ENCODE measurements around the gene PPIB.
"Not testable (repeated sequence)": the region's sequence is repeated elsewhere in the genome, so short reads cannot be mapped to it uniquely, and the experiment has no call there.

Gene PPIB

DNA sequence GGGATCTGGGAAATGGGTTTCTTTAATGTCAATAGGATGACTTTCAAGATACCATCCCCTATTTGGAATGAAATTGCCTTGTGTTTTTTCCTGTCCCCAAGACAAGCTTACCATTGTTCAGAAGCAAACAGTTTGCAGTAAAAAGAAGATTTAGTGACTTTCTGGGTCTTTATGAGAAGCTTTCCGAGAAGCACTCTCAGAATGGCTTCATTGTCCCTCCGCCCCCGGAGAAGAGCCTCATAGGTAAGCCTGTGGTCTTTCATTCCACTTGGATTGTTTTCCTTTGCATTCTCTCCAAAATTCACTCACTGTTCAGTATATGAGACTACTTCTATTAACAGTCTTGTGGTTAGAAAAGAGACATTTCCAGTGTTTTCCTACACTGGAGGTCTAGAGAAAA lies 36.8 kb downstream of the PPIB start:
- no peak for DNase-seq (ENCODE audit: extremely low read depth, insufficient read length)
- H3K36me3 ChIP-seq (ENCODE audit: control insufficient read depth, insufficient read depth, low read length) = peaks cover 21% of the 10 kb centered on the region
- TF ChIP-seq, protein P1, sequence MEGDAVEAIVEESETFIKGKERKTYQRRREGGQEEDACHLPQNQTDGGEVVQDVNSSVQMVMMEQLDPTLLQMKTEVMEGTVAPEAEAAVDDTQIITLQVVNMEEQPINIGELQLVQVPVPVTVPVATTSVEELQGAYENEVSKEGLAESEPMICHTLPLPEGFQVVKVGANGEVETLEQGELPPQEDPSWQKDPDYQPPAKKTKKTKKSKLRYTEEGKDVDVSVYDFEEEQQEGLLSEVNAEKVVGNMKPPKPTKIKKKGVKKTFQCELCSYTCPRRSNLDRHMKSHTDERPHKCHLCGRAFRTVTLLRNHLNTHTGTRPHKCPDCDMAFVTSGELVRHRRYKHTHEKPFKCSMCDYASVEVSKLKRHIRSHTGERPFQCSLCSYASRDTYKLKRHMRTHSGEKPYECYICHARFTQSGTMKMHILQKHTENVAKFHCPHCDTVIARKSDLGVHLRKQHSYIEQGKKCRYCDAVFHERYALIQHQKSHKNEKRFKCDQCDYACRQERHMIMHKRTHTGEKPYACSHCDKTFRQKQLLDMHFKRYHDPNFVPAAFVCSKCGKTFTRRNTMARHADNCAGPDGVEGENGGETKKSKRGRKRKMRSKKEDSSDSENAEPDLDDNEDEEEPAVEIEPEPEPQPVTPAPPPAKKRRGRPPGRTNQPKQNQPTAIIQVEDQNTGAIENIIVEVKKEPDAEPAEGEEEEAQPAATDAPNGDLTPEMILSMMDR (IDR thresholded peaks at IDR 0.05; ENCODE audit: insufficient read depth, low read length, poor library complexity, severe bottlenecking) = no peak
- no peaks in the 10 kb centered on the region for H3K27me3 ChIP-seq (replicated peaks; ENCODE audit: control insufficient read depth, insufficient read depth, low read length)
- H3K4me3 ChIP-seq (replicated peaks; ENCODE audit: low read depth, low read length) = no peak overlapping the region

DNA sequence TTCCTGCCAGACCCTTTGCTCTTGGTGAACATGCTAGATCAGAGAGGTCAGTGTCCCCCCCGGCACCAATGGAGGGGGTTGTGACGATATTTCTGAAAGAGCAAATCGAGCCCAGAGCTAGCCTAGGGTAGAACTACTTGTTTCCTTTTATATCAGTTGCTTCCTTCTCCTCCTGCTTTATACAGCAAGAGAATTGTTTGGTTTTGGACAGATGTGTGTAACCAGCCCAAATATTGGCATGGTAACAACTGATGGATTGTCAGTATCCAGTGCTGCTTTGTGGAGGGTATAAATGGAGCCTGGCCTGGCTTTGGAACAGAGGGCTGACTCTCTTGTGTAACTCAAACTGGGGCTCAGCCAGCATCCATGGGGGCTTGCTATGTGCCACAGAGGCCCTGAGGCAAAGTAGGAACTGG lies 39.9 kb downstream of the PPIB start:
- H3K27me3 ChIP-seq (replicated peaks; ENCODE audit: control insufficient read depth, insufficient read depth, low read length) = no peaks in the 10 kb centered on the region
- peaks cover 16% of the 10 kb centered on the region for H3K36me3 ChIP-seq (ENCODE audit: control insufficient read depth, insufficient read depth, low read length)
- no peak for DNase-seq (ENCODE audit: extremely low read depth, insufficient read length)
- TF ChIP-seq, protein P1 (IDR thresholded peaks at IDR 0.05; ENCODE audit: insufficient read depth, low read length, poor library complexity, severe bottlenecking) = no peak
- H3K4me3 ChIP-seq (replicated peaks; ENCODE audit: low read depth, low read length) = no peak overlapping the region

DNA sequence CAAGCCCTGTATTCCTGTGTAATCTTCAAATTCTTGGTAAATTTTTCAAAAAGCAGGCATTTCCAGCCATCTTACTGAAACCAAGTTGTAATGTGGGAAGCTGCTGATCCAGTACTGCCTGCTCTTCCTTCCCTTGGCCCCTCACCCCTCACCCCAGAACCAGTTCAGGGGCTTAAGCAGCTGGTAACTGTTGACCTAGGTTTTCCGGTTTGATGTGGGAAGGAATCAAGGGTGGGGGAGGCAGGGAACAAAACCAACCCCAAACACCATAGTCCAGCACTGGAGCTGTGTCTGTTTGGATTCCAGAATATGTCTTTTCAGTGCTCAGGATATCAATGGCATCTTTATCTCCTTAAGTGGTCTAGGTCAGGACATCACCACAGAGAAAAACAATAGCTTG lies 40.4 kb downstream of the PPIB start:
- Histone ChIP-seq H3K36me3 (ENCODE audit: control insufficient read depth, insufficient read depth, low read length) (peaks cover 15% of the 10 kb centered on the region), H3K27me3 (replicated peaks; ENCODE audit: control insufficient read depth, insufficient read depth, low read length) (no peaks in the 10 kb centered on the region), H3K4me3 (replicated peaks; ENCODE audit: low read depth, low read length) (no peak overlapping the region)
- TF ChIP-seq, protein P1 (IDR thresholded peaks at IDR 0.05; ENCODE audit: insufficient read depth, low read length, poor library complexity, severe bottlenecking) = no peak
- DNase-seq (ENCODE audit: extremely low read depth, insufficient read length) = no peak

DNA sequence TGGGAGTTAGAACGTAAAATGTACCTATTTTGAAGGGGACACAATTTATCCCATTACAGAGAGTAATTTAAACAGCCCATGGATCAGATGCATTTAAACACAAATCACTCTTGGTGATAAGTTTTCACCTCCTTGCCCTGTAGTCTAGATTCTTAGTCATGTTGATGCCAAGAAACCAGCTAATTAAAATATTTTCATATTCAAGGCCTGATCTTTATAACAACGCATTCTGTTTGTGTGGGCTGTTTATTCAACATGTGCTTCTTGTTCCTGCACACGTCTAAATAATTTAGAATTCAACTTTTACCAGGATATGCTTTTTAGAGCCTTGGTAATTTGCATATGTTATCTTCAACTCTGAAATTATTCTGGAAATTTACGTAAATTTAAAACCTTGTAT lies 41.2 kb downstream of the PPIB start:
- TF ChIP-seq, protein P1 (IDR thresholded peaks at IDR 0.05; ENCODE audit: insufficient read depth, low read length, poor library complexity, severe bottlenecking) = no peak
- DNase-seq (ENCODE audit: extremely low read depth, insufficient read length) = no peak
- H3K36me3 ChIP-seq (ENCODE audit: control insufficient read depth, insufficient read depth, low read length) = peaks cover 15% of the 10 kb centered on the region

DNA sequence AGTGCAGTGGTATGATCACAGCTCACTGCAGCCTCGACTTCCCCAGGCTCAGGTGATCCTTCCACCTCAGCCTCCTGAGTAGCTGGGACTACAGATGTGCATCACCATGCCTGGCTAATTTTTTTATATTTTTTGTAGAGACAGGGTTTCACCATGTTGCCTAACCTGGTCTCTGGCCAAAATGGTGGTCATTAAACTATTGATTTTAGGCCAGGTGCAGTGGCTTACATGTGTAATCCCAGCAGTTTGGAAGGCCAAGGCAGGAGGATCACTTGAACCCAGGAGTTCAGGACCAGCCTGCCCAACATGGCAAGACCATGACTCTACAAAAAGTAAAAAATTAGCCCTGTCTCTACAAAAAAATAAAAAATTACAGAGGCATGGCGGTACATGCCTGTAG lies 42.5 kb downstream of the PPIB start:
- H3K36me3 ChIP-seq (ENCODE audit: control insufficient read depth, insufficient read depth, low read length) = peaks cover 13% of the 10 kb centered on the region
- H3K27me3 ChIP-seq (replicated peaks; ENCODE audit: control insufficient read depth, insufficient read depth, low read length); DNase-seq (ENCODE audit: extremely low read depth, insufficient read length); H3K4me3 ChIP-seq (replicated peaks; ENCODE audit: low read depth, low read length): not testable (repeated sequence)

More for the DNA sequence above, 41.2 kb downstream of the PPIB start:
- Histone ChIP-seq H3K27me3 (replicated peaks; ENCODE audit: control insufficient read depth, insufficient read depth, low read length) (no peaks in the 10 kb centered on the region), H3K4me3 (replicated peaks; ENCODE audit: low read depth, low read length) (no peak overlapping the region)

DNA sequence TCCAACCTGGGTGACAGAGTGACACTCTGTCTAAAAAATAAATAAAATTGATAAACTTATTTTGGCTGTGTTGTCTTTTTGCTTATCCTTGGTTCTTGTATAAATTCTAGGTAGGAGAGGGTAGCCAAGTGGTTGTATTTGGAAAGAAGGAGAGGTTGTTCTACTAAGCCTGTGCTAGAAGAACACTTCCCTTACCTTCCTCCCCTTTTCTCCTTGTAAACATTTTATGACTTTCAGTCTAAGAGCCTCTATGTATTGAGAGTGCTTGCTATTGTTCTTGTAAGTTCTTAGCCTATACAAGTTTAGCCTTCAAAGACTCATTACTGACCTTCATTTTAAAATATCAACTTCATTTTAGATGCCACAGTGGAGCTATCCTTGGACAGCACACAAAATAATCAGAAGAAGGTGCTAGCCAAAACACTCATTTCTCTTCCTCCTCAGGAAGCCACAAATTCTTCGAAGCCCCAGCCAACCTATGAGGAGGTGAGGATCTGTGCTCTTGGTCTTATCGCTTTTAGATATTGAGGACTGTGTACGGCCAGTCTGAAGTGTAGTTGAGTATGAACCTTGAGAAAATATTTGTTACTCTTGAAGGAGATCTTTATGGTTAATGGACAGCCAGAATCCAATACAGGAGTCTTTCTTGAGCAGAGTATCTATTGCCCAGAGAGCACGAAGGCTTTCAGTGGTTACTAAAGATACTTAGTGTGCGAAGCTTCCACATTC lies 44.9 kb downstream of the PPIB start:
- TF ChIP-seq, protein P1 (IDR thresholded peaks at IDR 0.05; ENCODE audit: insufficient read depth, low read length, poor library complexity, severe bottlenecking) = no peak
- no peak for DNase-seq (ENCODE audit: extremely low read depth, insufficient read length)
- Histone ChIP-seq H3K27me3 (replicated peaks; ENCODE audit: control insufficient read depth, insufficient read depth, low read length) (no peaks in the 10 kb centered on the region), H3K4me3 (replicated peaks; ENCODE audit: low read depth, low read length) (no peak overlapping the region), H3K36me3 (ENCODE audit: control insufficient read depth, insufficient read depth, low read length) (peaks cover 17% of the 10 kb centered on the region)

All from GM06990 (cell line).